DMS79 (cell line): ENCODE measurements around the gene CHCHD10.

ENCODE experiments used
- DNase-seq: peaks from one replicate; lab custom pipeline; 2025; lab: John Stamatoyannopoulos, UW

Gene CHCHD10

GRCh38 chr22:23772649-23773473, 5.1 kb upstream of the CHCHD10 start, which contains the start of gene MMP11:
MMP11 (plus strand) TSS chr22:23772849; CDS start chr22:23772871, 22 bp downstream.
- no peak for DNase-seq

GRCh38 chr22:23772315-23772648, 4.5 kb upstream of the CHCHD10 start:
- DNase-seq: no peak

- DNase-seq: no peak
These were observed 1.7 kb upstream of the CHCHD10 start for GRCh38 chr22:23769321-23769965.

- DNase-seq: no peak
These were observed 484 bp downstream of the CHCHD10 start for GRCh38 chr22:23767303-23767672.

GRCh38 chr22:23764899-23765881, 2.6 kb downstream of the CHCHD10 start:
- DNase-seq: no peak

GRCh38 chr22:23763954-23764353, 3.8 kb downstream of the CHCHD10 start:
- no peak for DNase-seq

- no peak for DNase-seq
These were observed 4.2 kb downstream of the CHCHD10 start for GRCh38 chr22:23763579-23763945.

GRCh38 chr22:23762842-23763578, 4.8 kb downstream of the CHCHD10 start, which contains the start of gene C22orf15:
C22orf15 (plus strand) TSS chr22:23762990; CDS start chr22:23763307, 317 bp downstream.
- DNase-seq: no peak

GRCh38 chr22:23760056-23760455, 7.7 kb downstream of the CHCHD10 start:
- no peak for DNase-seq

- DNase-seq: no peak
These were observed 8.2 kb downstream of the CHCHD10 start for GRCh38 chr22:23759566-23759965.

GRCh38 chr22:23756891-23757290, 10.9 kb downstream of the CHCHD10 start:
- no peak for DNase-seq

GRCh38 chr22:23755711-23756110, 12.1 kb downstream of the CHCHD10 start:
- no peak for DNase-seq

- DNase-seq: no peak
These were observed 12.7 kb downstream of the CHCHD10 start for GRCh38 chr22:23754980-23755636.

- DNase-seq: no peak
These were observed 13.4 kb downstream of the CHCHD10 start, which contains the start of gene VPREB3 for GRCh38 chr22:23754220-23754919. VPREB3 (minus strand) TSS chr22:23754425; CDS start chr22:23754363, 62 bp downstream.

- DNase-seq: no peak
These were observed 14.4 kb downstream of the CHCHD10 start for GRCh38 chr22:23753385-23753784.

- DNase-seq: no peak
These were observed 15.0 kb downstream of the CHCHD10 start for GRCh38 chr22:23752750-23753149.

GRCh38 chr22:23752090-23752691, 15.6 kb downstream of the CHCHD10 start:
- DNase-seq: no peak

GRCh38 chr22:23751441-23751996, 16.3 kb downstream of the CHCHD10 start:
- DNase-seq: no peak

GRCh38 chr22:23750714-23751440, 16.9 kb downstream of the CHCHD10 start, which contains the start of gene ZNF70:
ZNF70 (minus strand) TSS chr22:23751112; CDS start chr22:23745140, 5,972 bp downstream.
- peak; percentile 33 for DNase-seq
